ENCODE measurements around the gene LAMC3. TPM values are rescaled to one million over a fixed set of nuclear protein-coding genes. Genes with fewer than 3 reads are reported as not detected.

The LAMC3 gene
- total and polyA plus RNA-seq, 7 donors: 0.17 to 0.96 (median 0.22) TPM; not detected in 1

DNA sequence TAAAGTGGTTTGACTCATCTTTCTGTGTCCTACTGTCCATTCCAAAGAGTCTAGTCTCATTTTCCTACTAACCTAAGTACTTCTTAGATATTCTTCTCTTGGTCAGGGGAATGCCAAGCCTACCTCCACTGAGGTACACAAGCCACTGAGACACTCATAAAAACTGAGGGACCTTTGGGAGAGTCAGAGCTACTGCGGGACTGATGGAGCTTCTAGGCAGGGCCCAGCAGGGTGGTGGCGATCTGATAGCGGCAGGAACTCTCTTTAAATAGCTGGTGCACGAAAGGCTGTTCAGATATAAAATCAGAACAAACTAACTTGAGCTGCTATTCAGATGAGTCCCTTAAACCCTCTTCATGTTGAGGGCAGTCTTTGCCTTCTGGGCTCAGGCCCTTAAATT is 131.1 kb downstream of the LAMC3 start:
- H3K4me1 ChIP-seq: no peaks in the 10 kb centered on the region
- 92 to 93% (median 92%) methylated on average over 4 of the region's 4 CpGs for WGBS, 3 donors
- H3K9me3 ChIP-seq: no peaks in the 10 kb centered on the region
- DNase-seq: no peak
- H3K27ac ChIP-seq: no peak overlapping the region
- no peak for ATAC-seq
- no peaks in the 10 kb centered on the region for H3K27me3 ChIP-seq (ENCODE audit: insufficient read depth in 3 of 3, low read length in 2 of 3)
- TF ChIP-seq, protein P1, sequence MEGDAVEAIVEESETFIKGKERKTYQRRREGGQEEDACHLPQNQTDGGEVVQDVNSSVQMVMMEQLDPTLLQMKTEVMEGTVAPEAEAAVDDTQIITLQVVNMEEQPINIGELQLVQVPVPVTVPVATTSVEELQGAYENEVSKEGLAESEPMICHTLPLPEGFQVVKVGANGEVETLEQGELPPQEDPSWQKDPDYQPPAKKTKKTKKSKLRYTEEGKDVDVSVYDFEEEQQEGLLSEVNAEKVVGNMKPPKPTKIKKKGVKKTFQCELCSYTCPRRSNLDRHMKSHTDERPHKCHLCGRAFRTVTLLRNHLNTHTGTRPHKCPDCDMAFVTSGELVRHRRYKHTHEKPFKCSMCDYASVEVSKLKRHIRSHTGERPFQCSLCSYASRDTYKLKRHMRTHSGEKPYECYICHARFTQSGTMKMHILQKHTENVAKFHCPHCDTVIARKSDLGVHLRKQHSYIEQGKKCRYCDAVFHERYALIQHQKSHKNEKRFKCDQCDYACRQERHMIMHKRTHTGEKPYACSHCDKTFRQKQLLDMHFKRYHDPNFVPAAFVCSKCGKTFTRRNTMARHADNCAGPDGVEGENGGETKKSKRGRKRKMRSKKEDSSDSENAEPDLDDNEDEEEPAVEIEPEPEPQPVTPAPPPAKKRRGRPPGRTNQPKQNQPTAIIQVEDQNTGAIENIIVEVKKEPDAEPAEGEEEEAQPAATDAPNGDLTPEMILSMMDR (IDR thresholded peaks at IDR 0.05): no peak
- intact Hi-C loops (cut with DNase I): loop anchor here (10.0 kb wide), 3 partner anchors 55 to 315 kb away; no protein-coding TSS in a partner anchor
- H3K4me3 ChIP-seq: no peak overlapping the region
- H3K36me3 ChIP-seq (ENCODE audit: insufficient read depth in 1 of 2, low read depth in 1 of 2): peaks cover 37 to 100% of the 10 kb centered on the region in 2 donors

DNA sequence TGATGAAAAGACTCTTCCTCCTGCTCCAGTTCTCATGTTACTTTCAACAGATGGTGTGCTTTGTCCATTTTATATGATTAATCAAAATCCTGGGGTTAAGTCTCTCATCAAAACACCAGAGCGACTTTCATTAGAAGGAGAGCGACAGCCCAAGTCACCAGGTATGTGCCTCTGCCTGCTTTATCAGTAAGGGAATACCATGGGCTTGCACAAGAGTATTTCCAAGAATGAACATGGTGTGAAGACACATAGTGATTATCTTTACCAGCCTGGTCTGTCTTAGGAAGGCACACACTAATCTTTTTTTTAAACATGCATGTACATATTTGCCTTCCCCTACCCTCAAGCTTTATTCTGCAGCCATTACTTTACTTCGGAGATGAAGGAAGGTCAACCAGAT is 131.6 kb downstream of the LAMC3 start:
- Histone ChIP-seq H3K9me3 (no peaks in the 10 kb centered on the region), H3K4me3 (no peak overlapping the region), H3K27me3 (ENCODE audit: insufficient read depth in 3 of 3, low read length in 2 of 3) (no peaks in the 10 kb centered on the region), H3K36me3 (ENCODE audit: insufficient read depth in 1 of 2, low read depth in 1 of 2) (peaks cover 39 to 100% of the 10 kb centered on the region in 2 donors), H3K27ac (no peak overlapping the region), H3K4me1 (no peaks in the 10 kb centered on the region)
- 93 to 98% (median 96%) methylated on average over 3 of the region's 3 CpGs for WGBS, 3 donors
- intact Hi-C loops (cut with DNase I): loop anchor here (10.0 kb wide), 3 partner anchors 54 to 314 kb away; no protein-coding TSS in a partner anchor
- TF ChIP-seq, protein P1 (IDR thresholded peaks at IDR 0.05): no peak
- DNase-seq (no peak), ATAC-seq (no peak)

DNA sequence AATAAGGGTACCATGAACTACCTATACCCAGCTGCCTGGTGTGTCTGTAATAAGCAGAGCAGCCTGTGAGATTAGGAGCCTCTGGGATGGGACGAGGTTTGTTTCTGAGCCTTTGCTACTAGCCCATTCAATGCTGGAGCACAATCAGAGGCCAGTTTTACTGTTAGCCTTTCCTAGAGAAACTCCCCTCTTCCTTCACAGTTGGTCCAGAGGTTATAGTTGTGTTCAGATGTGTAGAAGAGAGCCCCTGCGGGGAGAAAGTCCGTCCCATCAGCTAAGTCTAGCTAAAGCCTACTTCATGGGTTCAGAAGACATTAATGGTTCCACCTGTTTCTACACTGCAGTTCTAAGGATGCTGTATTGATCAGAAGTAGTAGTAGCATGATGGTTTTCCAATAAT is 133.2 kb downstream of the LAMC3 start:
- 91 to 96% (median 91%) methylated on average over 3 of the region's 3 CpGs for WGBS, 3 donors
- ATAC-seq (no peak), DNase-seq (no peak)
- Histone ChIP-seq H3K9me3 (no peaks in the 10 kb centered on the region), H3K36me3 (ENCODE audit: insufficient read depth in 1 of 2, low read depth in 1 of 2) (peaks cover 34 to 100% of the 10 kb centered on the region in 2 donors), H3K4me3 (no peak overlapping the region), H3K4me1 (no peaks in the 10 kb centered on the region), H3K27me3 (ENCODE audit: insufficient read depth in 3 of 3, low read length in 2 of 3) (no peaks in the 10 kb centered on the region), H3K27ac (no peak overlapping the region)
- intact Hi-C loops (cut with DNase I): loop anchor here (10.0 kb wide), 3 partner anchors 53 to 313 kb away; no protein-coding TSS in a partner anchor
- TF ChIP-seq, protein P1 (IDR thresholded peaks at IDR 0.05): no peak

Other genes with a start within 250 kb of the LAMC3 start
- 10 to 100 TPM; 30.6 to 41.0 (median 34.5) TPM for gene ABL1, start 173.9 kb upstream of the LAMC3 start, total RNA-seq
- gene ABL1, start 173.9 kb upstream of the LAMC3 start, polyA plus RNA-seq: 10 to 100 TPM; 15.5 to 31.2 (median 26.4) TPM
- not detected for gene QRFP, start 112.4 kb upstream of the LAMC3 start, total RNA-seq
- under 1 TPM in 2 of 3 donors, not detected in 1; 0.01 to 0.03 TPM for gene QRFP, start 112.4 kb upstream of the LAMC3 start, polyA plus RNA-seq
- not detected for gene FIBCD1, start 69.9 kb upstream of the LAMC3 start, total RNA-seq
- gene FIBCD1, start 69.9 kb upstream of the LAMC3 start, polyA plus RNA-seq: under 1 TPM in 1 of 3 donors, not detected in 2; 0.01 TPM
- 10 to 100 TPM in 3 of 4 donors, 1 to 10 TPM in 1; 3.7 to 12.2 (median 11.7) TPM for gene AIF1L, start 87.4 kb downstream of the LAMC3 start, total RNA-seq
- 10 to 100 TPM in 2 of 3 donors, 1 to 10 TPM in 1; 6.3 to 11.0 (median 10.2) TPM for gene AIF1L, start 87.4 kb downstream of the LAMC3 start, polyA plus RNA-seq
- 10 to 100 TPM; 20.1 to 28.1 (median 23.4) TPM for gene NUP214, start 116.4 kb downstream of the LAMC3 start, total RNA-seq
- gene NUP214, start 116.4 kb downstream of the LAMC3 start, polyA plus RNA-seq: 10 to 100 TPM; 11.8 to 14.2 (median 14.1) TPM